ENCODE measurements around the gene ANKRD62.

Gene ANKRD62

GRCh38 chr18:12101266-12101665 is 7.6 kb downstream of the ANKRD62 start:
- Histone ChIP-seq H3F3A (ENCODE audit: low read depth) (no peaks in the 10 kb centered on the region), H3K4me2 (ENCODE audit: low read depth, low read length, poor library complexity, severe bottlenecking) (no peak overlapping the region), H3K9me3 (ENCODE audit: insufficient read depth, low read depth, low read length) (no peaks in the 10 kb centered on the region), H3K36me3 (ENCODE audit: insufficient read depth, low read length) (no peaks in the 10 kb centered on the region), H3K27me3 (ENCODE audit: insufficient read depth, low read length, poor library complexity, severe bottlenecking) (no peaks in the 10 kb centered on the region), H3K4me1 (ENCODE audit: insufficient read depth, low read length, poor library complexity, severe bottlenecking) (no peaks in the 10 kb centered on the region), H4K20me1 (ENCODE audit: insufficient read depth, low read length, poor library complexity, severe bottlenecking) (no peaks in the 10 kb centered on the region), H3K4me3 (ENCODE audit: low read length, poor library complexity, severe bottlenecking) (no peak overlapping the region), H3K9me2 (replicated peaks; ENCODE audit: low read depth, low read length) (0 out of 2 replicates have a peak, but pooled peaks cover 4% of the 10 kb centered on the region), H2AFZ (ENCODE audit: low read length) (no peak overlapping the region), H3K79me2 (ENCODE audit: insufficient read depth, low read length) (no peaks in the 10 kb centered on the region), H3K9ac (ENCODE audit: low read depth, low read length, poor library complexity, severe bottlenecking) (no peak overlapping the region)
- TF ChIP-seq, protein P1, sequence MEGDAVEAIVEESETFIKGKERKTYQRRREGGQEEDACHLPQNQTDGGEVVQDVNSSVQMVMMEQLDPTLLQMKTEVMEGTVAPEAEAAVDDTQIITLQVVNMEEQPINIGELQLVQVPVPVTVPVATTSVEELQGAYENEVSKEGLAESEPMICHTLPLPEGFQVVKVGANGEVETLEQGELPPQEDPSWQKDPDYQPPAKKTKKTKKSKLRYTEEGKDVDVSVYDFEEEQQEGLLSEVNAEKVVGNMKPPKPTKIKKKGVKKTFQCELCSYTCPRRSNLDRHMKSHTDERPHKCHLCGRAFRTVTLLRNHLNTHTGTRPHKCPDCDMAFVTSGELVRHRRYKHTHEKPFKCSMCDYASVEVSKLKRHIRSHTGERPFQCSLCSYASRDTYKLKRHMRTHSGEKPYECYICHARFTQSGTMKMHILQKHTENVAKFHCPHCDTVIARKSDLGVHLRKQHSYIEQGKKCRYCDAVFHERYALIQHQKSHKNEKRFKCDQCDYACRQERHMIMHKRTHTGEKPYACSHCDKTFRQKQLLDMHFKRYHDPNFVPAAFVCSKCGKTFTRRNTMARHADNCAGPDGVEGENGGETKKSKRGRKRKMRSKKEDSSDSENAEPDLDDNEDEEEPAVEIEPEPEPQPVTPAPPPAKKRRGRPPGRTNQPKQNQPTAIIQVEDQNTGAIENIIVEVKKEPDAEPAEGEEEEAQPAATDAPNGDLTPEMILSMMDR (conservative IDR thresholded peaks at IDR 0.05; ENCODE audit: low read length): no peak
- TF ChIP-seq EZH2phosphoT487 (IDR thresholded peaks at IDR 0.05; ENCODE audit: borderline replicate concordance): no peak

GRCh38 chr18:12102136-12102842 is 8.6 kb downstream of the ANKRD62 start:
- H3K4me1 ChIP-seq (ENCODE audit: insufficient read depth, low read length, poor library complexity, severe bottlenecking): no peaks in the 10 kb centered on the region
- H3K79me2 ChIP-seq (ENCODE audit: insufficient read depth, low read length): no peaks in the 10 kb centered on the region
- no peaks in the 10 kb centered on the region for H4K20me1 ChIP-seq (ENCODE audit: insufficient read depth, low read length, poor library complexity, severe bottlenecking)
- H2AFZ ChIP-seq (ENCODE audit: low read length): no peak overlapping the region
- H3K36me3 ChIP-seq (ENCODE audit: insufficient read depth, low read length): no peaks in the 10 kb centered on the region
- no peak overlapping the region for H3K4me2 ChIP-seq (ENCODE audit: low read depth, low read length, poor library complexity, severe bottlenecking)
- H3K4me3 ChIP-seq (ENCODE audit: low read length, poor library complexity, severe bottlenecking): no peak overlapping the region
- no peaks in the 10 kb centered on the region for H3K9me3 ChIP-seq (ENCODE audit: insufficient read depth, low read depth, low read length)
- 0 out of 2 replicates have a peak, but pooled peaks cover 4% of the 10 kb centered on the region for H3K9me2 ChIP-seq (replicated peaks; ENCODE audit: low read depth, low read length)
- TF ChIP-seq, protein P1 (conservative IDR thresholded peaks at IDR 0.05; ENCODE audit: low read length): no peak
- TF ChIP-seq EZH2phosphoT487 (IDR thresholded peaks at IDR 0.05; ENCODE audit: borderline replicate concordance): no peak
- no peak overlapping the region for H3K9ac ChIP-seq (ENCODE audit: low read depth, low read length, poor library complexity, severe bottlenecking)
- no peaks in the 10 kb centered on the region for H3F3A ChIP-seq (ENCODE audit: low read depth)
- no peaks in the 10 kb centered on the region for H3K27me3 ChIP-seq (ENCODE audit: insufficient read depth, low read length, poor library complexity, severe bottlenecking)

DNA sequence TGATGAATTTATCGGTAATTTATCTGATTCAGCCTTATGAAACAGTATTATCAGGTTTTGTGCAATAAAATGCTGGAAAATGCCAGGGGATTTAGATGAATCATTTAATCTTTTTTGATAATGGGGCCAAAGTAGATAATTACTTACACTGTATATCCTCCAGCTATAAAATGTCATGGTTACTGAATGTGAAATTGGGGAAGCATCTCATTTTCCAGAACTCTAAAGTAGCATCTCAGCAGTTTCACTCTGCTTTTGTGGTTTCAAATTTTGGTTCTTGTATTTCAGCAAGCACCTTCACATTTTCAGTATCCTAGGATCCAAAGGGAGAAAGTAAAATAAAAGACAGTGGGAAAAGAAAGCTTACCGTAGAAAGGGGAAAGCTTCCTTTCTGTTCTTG is 12.8 kb downstream of the ANKRD62 start:
- TF ChIP-seq EZH2phosphoT487 (IDR thresholded peaks at IDR 0.05; ENCODE audit: borderline replicate concordance): no peak
- TF ChIP-seq, protein P1 (conservative IDR thresholded peaks at IDR 0.05; ENCODE audit: low read length): no peak
- Histone ChIP-seq H3F3A (ENCODE audit: low read depth) (no peaks in the 10 kb centered on the region), H3K9me2 (replicated peaks; ENCODE audit: low read depth, low read length) (0 out of 2 replicates have a peak, but pooled peaks cover 4% of the 10 kb centered on the region), H3K4me1 (ENCODE audit: insufficient read depth, low read length, poor library complexity, severe bottlenecking) (no peaks in the 10 kb centered on the region), H2AFZ (ENCODE audit: low read length) (no peak overlapping the region), H3K36me3 (ENCODE audit: insufficient read depth, low read length) (no peaks in the 10 kb centered on the region), H3K27me3 (ENCODE audit: insufficient read depth, low read length, poor library complexity, severe bottlenecking) (no peaks in the 10 kb centered on the region), H3K9ac (ENCODE audit: low read depth, low read length, poor library complexity, severe bottlenecking) (no peak overlapping the region), H3K79me2 (ENCODE audit: insufficient read depth, low read length) (no peaks in the 10 kb centered on the region), H3K4me2 (ENCODE audit: low read depth, low read length, poor library complexity, severe bottlenecking) (no peak overlapping the region), H3K9me3 (ENCODE audit: insufficient read depth, low read depth, low read length) (no peaks in the 10 kb centered on the region), H3K4me3 (ENCODE audit: low read length, poor library complexity, severe bottlenecking) (no peak overlapping the region), H4K20me1 (ENCODE audit: insufficient read depth, low read length, poor library complexity, severe bottlenecking) (no peaks in the 10 kb centered on the region)
